Left ventricle myocardium superior (tissue), 1 donor: ENCODE measurements around the gene SPRY2. TPM values are rescaled to one million over a fixed set of nuclear protein-coding genes. Genes with fewer than 3 reads are reported as not detected.
"Not testable (repeated sequence)": the region's sequence is repeated elsewhere in the genome, so short reads cannot be mapped to it uniquely, and the experiment has no call there.

Experiments
- ATAC-seq: fragments of 200-7000 bp; cut with Tn5 transposase; one replicate; pipeline ENCODE4 v1.9.1; 2020; ENCODE audit warnings: mild to moderate bottlenecking, moderate library complexity
- DNase-seq: peaks from one replicate; pipeline ENCODE4 v3.0.0-alpha.2; 2020
- intact Hi-C: fragments of 100-400 bp; cut with micrococcal nuclease; formaldehyde crosslinking; loops from one replicate; pipeline ENCODE4 v1.11.0; 2022
- total RNA-seq: library from RNA; stranded (reverse); fragmentation: NEBNext Ultra II Directional; extraction: Animal tissue kit (Norgen Biotek cat#: 25700); gene quantifications from one replicate; pipeline ENCODE4 v1.2.1, GENCODE V29; 2021
- donor health status: DM: no; HTN: yes; CAD: no; lungs with severe emphysema.

Gene SPRY2
- total RNA-seq, 1 donor from 2014 or later, result 37.6 TPM

DNA sequence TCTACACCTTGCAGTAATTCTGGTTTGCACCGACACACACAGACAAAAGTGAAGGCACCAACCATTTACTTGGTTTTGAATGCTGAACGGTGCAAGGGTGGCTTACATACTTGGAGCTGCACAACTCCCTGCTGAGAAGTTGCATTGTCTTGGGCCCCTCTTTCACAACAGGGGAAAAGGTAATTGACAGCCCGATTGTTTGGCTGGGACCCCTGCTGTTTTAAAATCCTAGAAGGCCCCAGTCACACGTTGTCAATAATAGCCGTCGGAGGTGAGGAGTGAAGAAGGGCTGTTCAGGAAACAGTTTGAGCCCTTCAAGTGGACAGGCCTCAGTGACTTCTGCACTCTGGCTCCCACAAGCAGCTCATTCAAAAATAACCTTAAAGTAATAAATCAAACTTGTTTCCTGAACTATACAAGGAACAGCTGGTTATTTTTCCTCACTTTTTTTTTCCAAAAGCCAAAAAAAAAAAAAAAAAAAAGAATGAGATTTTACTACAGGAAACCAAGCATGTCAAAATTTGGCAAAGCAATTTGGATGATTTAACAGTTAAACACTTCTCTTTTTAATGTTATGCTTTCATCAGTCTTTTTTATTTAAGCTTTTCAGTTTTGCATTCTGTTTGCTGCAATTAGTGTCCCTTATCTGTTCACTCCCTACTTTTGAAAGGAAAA, 19.0 kb upstream of the SPRY2 start:
- DNase-seq (no peak), ATAC-seq (peak; percentile 91)
- intact Hi-C loops, result loop anchor here (10.0 kb wide), 1 partner anchor 585 kb away; no protein-coding TSS in a partner anchor

DNA sequence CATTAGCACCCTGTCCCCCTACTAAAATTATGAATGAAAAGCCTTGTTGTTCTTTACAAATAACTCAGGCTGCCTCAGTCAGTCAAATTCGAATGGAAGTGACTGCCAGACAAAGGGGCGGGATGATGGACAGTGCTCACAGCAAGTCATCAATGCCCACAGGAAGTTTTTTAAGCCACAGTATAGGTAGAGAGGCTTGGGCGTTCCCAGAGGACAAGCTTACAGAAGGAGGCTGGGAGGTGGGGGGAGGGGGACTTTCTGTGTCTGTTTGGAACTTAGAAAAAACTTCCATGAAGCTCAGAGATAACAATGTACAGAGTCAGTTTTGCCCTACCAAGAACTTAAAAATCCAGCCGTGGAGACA, 18.5 kb upstream of the SPRY2 start:
- intact Hi-C loops, result no loop called here
- ATAC-seq, result no peak
- no peak for DNase-seq

DNA sequence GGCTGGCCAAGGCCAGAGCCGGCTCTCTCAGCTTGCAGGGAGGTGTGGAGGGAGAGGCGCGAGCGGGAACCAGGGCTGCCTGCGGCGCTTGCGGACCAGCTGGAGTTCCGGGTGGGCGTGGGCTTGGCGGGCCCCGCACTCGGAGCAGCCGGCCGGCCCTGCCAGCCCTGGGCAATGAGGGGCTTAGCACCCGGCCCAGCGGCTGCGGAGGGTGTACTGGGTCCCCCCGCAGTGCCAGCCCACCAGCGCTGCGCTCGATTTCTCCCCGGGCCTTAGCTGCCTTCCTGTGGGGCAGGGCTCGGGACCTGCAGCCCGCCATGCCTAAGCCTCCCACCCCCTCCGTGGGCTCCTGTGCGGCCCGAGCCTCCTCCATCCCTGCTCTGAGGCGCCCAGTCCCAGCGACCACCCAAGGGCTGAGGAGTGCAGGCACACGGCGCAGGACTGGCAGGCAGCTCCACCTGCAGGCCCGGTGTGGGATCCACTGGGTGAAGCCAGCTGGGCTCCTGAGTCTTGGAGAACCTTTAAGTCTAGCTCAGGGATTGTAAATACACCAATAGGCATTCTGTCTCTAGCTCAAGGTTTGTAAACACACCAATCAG, 14.7 kb upstream of the SPRY2 start:
- intact Hi-C loops, ATAC-seq: not testable (repeated sequence)

DNA sequence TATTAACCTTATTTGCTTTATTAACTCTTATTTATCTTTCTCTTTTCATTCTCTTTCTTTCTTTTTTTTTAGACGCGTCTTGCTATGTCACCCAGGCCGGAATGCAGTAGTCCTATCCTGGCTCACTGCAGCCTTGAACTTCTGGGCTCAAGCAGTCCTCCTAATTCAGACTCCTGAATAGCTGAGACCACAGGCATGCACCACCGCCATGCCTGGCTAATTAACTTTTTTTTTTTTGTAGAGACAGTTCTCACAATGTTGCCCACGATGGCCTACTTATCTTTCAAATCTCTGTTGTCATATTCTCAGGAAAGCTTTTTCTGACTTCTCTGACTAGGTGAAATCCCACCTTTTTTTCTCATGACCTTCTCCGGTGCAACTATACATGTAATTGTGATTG, 7.8 kb upstream of the SPRY2 start:
- DNase-seq (no peak), ATAC-seq (no peak)
- intact Hi-C loops, result no loop called here

More for the DNA sequence above, 14.7 kb upstream of the SPRY2 start:
- not testable (repeated sequence) for DNase-seq

DNA sequence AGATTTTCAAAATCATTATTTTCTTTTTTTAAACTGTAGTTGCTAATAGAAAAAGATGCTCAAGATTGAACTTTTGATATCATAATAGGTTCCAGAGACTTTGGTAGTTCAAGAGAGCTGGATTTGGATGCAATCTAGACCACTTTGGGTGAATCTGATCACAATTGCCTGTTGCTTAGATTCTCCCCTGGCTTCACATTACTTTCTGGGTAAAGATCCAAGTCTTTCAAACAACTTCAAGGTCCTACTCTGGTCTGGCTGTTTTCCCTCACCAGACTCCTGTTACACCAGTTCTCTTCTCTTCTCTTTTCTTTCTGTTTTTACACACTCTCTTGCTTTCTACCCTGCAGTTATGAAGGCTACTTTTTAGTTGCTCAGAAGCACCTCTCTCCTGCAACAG, 7.4 kb upstream of the SPRY2 start:
- ATAC-seq (no peak), DNase-seq (no peak)
- intact Hi-C loops, result no loop called here

DNA sequence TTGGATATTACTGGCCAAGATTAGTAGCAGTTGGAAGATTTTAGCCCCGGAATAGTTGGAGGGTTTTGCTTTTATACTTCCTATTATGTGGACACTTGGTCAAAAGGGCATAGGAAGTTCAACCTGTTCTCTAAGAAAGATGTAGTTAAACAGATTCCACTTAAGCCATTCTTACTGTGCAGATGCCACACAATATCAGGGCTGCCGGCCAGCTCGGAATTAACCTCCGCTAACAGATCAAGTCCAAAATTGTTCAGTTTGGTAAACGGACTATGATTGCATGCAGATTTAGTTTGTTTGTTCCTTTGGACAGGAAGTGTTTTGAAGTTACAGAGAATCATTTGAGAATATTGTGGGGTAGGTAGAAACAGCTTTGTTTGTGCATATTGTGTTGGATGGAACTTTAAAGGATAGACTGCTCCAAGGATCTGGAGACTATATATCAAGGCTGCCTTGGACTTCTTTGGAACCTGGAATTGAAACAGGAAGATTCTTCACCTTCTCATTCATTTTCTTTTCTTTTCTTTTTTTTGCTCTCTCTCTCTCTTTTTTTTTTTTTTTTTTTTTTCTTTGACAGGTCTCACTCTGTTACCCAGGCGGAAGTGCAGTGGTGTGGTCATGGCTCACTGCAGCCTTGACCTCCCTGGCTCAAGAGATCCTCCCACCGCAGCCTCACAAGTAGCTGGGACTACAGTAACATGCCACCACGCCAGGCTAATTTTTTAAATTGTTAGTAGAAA, 5.0 kb upstream of the SPRY2 start:
- no peak for ATAC-seq
- peak; percentile 49 for DNase-seq
- intact Hi-C loops, result no loop called here

DNA sequence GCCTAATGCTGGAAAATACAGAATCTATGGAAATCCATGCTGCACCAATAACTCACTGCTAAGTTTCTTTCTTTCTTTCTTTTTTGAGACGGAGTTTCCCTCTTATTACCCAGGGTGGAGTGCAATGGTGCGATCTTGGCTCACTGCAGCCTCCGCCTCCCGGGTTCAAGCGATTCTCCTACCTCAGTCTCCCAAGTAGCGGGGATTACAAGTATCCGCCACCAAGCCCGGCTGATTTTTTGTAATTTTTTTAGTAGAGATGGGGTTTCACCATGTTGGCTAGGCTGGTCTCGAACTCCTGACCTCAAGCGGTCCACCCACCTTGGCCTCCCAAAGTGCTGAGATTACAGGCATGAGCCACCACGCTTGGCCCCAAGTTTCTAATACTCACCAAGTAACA, 3.1 kb upstream of the SPRY2 start:
- ATAC-seq, intact Hi-C loops, DNase-seq: not testable (repeated sequence)

DNA sequence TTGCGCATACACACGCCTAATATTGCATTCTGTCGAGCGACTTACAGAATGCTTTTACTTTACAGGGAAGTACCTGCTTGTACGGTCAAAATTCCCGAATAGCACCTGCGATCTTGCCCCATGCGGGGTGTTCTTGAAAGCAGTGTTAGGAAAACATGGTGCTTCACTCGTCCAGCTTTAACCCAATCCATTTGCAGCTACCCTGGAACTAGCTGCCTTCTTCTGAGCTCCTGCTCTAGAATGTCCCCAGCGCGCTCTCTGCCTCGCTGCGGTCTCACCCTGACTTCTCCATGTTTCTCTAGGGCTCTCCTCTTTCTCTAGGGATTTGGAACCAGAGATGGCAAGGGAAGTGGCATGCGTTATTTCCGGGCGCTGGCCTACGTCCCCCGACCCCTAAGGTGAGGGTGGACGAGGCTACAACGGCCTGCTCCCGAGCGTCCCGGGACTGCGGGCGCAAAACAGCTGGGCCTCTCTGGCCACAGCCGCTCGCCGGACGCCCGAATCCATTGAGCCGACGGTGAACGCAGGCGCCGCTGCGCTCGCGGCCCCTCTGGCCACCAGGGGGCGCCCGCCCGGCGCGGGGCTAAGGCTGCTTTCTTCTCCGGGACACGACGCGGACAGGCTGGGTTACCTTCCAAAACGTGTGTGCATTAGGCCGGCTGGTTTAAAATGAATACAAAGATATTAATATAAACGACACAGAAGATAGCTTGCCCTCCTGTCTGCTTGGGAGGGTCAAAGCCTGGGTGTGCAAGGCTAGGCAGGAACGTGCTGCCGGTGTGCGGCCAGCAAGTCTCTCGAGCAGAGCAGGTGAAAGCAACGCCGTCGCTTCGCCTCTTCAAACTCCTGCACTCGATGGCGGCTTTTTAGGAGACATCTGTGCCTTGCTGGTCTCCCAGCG, 1.8 kb upstream of the SPRY2 start:
- DNase-seq (peak; percentile 95), ATAC-seq (peak; percentile 56)
- intact Hi-C loops, result no loop called here

DNA sequence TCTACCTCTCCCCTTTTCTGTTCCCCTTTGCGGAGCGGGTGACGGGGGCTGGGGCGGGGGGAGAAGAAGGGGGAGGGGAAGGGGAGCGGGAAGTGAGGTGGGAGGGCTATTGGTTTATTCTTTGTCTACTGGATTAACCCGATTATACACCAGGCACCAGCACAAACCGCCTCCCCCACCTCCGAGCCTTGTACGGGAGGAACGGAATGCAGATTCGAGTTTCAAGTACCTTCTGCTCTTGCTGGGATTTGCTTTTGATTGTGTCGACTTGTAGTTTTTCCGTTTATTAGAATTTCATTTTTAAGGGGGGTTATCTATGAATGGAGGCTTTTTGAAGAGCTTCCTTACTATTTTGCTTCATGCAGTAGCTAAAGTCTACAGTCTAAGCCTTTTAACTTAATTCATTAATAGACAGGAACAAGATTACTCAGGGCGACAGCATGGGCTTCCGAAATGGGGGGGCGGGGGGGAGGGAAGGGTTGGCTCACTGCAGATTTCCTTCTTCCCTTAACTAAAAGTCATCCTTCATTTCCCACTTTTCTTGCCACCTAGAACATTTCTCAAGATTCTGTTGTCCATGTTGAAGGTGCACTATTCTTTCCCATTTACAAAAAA, 937 bp upstream of the SPRY2 start:
- DNase-seq (peak; percentile 69), ATAC-seq (peak; percentile 13)
- intact Hi-C loops, result no loop called here

DNA sequence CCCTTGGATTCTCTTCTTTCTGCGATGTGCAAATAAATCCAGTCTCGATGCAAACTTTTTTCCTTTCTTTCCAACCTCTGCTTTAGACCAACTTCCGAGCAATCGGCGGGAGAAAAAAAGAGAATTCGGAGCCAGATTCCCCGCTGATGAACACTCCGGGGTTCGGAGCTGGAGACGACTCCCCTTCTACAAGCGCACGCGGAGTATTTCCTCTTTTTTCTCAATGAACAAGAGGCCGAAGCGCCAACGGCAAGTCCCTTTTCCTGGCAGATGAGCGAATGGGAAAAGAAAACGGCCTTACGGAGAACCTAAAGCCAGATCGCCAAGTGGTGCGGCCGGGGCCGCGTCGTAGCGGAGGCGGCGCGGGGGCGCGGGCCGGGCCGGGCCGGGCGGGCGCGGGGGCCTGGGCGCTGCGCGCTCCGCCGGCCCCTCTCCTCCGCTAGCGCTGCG, 250 bp downstream of the SPRY2 start:
- intact Hi-C loops, result no loop called here
- no peak for ATAC-seq

DNA sequence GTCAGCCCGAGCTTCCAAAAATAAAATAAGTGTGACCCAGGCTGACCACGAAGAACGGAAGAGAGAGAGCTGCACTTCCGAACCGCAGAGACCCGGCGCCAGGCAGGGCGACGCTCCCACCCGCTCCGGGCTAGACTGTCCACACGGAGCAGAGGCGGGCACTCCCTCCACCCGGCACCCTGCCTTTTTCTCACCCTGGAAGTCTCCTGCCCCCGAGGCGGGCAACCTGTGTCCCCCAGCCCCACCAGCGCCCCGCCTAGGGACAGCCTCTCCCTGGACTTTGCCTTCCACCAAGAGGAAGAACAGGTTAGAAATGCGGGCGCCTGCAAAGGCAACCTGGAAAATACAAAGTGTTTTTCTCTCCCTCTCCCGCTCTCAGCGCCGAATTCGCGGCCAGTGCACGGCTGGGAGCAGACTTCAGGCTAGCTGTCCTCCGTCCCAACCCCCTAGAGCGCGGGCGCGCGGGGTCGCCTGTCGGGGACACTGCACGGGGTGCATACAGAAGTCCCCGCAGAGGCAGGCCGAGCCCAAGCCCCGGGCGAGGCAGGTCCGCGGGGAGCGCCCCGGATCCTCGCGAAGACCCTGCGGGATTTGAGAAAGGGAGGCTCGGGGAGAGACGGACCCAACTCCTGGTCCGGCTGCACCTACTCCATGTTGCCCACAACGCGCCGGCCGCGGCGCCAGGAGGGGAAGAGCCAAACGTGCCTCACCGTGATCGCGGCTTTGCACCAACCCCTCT, 845 bp downstream of the SPRY2 start:
- DNase-seq, result peak; percentile 72
- intact Hi-C loops, result loop anchor here (5.0 to 10.0 kb wide), 2 partner anchors 208 to 665 kb away; no protein-coding TSS in a partner anchor
- peak; percentile 30 for ATAC-seq

More for the DNA sequence above, 250 bp downstream of the SPRY2 start:
- no peak for DNase-seq

DNA sequence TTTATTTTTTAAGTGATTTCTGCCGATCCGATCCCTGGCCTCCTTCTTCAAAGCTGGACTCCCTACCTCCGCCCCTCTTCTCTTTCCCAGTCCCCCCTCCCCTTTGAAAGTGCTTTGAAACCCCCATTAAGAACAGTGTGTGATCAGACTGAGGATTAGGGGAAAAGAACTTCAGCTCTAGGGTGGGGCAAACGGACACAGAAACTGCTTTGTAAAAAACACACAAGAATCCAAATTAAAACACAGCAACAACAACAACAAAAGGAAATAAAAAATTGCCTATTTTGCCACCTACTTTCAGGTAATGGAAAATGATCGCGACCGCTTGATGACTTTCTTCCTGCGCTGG, 1.4 kb downstream of the SPRY2 start:
- DNase-seq, result no peak
- intact Hi-C loops, result loop anchor here (5.0 to 10.0 kb wide), 2 partner anchors 207 to 665 kb away; no protein-coding TSS in a partner anchor
- no peak for ATAC-seq

DNA sequence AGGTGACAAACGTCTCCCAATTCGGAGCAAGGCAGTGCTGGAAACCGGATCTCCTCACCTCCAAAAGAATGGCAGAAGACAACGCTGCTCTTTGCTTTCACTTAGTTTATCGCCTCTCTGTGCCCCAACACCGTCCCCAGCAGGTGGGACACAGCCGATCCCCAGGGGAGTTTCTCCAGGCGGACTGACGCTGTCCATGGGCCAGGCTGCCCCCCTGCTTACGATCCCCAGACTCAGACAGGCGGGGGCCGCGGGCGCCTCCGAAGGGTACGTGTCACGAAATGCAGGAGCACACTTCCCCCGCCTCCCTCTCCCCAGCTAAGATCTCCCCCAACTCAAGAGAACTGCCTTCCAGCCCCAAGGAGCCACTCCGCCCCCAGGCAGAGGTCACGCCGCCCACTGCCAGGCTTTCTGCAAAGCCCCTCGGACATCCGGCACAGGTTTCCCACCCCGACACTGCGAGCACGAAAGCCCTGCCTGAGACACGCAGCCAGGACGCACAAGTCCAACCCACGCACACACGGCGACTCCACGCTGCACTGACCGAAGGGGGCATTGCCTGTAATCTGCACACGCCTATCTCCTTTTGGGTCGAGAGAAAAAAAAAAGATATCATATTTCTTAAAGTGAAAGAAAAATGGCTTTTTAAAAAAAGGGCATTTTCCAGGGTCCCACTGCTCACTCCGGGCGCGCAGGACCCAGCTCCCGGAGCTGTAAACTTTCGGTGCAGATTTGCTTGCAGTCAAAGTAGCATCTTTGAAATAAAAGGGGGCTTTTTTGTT, 2.0 kb downstream of the SPRY2 start:
- intact Hi-C loops, result loop anchor here (5.0 to 10.0 kb wide), 2 partner anchors 207 to 664 kb away; no protein-coding TSS in a partner anchor
- peak; percentile 46 for ATAC-seq
- peak; percentile 85 for DNase-seq

DNA sequence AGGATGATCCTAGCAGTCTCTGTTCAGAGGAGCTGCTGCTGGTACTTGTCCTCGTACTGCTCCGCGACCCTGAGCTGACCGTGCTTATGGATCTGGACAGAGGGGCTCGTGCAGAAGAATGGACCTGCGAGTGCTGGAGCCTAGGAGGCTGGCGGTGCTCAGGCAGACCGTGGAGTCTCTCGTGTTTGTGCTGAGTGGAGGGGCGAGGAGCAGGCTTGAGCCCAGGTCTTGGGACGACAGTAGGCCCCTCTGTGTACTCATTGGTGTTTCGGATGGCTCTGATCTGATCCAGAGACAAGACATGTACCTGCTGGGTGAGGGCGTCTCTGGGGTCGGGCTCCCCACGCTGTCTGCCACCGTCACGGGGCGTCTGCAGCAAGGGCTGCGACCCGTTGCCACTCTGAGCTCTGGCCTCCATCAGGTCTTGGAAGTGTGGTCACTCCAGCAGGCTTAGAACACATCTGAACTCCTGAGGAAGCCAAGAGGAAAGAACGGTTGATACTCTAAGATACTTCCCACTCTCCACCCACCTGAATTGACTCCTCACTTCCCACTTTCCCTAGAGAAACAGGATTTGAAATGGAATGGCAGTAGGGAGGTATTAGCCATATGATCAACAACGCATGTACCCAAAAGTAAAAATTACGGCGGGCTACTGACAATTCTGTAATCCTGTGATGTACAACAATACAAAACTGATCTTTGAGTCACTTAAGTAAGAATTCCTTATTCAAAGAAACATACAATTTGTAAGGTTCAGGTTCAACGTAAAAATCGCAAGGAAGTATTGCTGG, 3.4 kb downstream of the SPRY2 start:
- intact Hi-C loops, result loop anchor here (5.0 to 10.0 kb wide), 2 partner anchors 205 to 663 kb away; no protein-coding TSS in a partner anchor
- DNase-seq (peak; percentile 39), ATAC-seq (no peak)

DNA sequence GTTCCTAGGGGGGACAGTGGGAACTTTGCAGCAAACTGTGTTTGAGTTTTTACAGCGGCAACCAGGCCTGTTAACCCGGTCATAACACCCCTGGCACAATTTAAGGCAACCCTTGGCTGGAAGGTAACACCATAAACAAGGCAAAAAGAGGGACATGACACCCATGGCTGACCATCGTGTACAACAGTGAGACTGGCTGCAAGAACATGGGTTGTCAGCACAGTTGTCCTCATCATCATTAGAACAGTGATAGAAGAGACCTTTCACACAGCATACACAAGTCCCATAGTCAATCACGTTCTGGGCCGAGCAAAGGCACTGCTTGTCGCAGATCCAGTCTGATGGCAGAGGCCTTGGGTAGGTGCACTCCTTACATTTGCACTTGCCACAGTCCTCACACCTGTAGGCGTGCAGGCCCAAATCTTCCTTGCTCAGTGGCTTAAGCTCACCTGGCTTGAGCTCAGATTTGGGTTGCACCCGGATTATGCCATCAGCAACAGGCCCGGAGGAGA, 4.1 kb downstream of the SPRY2 start:
- intact Hi-C loops, result loop anchor here (5.0 to 10.0 kb wide), 2 partner anchors 205 to 662 kb away; no protein-coding TSS in a partner anchor
- DNase-seq (no peak), ATAC-seq (no peak)

DNA sequence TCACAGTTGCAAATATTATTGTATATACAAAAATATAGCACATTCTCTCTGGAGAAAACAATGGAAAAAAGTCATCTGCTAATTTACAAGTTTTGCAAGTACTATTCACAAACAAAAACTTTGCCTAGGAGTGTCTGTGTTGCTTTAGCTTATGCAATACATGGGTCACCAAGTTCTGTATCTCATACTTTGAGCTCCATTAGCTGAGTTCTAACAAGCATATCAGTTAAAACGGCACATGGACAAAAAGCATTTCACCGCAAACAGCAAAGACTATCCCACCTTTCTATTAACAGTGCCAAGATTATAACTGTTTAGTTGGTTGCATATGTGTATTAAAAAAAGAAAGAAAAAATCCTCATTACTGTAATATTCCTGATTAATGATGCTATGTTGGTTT, 4.6 kb downstream of the SPRY2 start:
- intact Hi-C loops, result loop anchor here (5.0 to 10.0 kb wide), 2 partner anchors 204 to 662 kb away; no protein-coding TSS in a partner anchor
- no peak for ATAC-seq

More for the DNA sequence above, 4.6 kb downstream of the SPRY2 start:
- no peak for DNase-seq
